ENCODE data around the gene TRAF5.

- TF ChIP-seq CTCF (IDR thresholded peaks at IDR 0.05) (no peak), ZFX (IDR thresholded peaks at IDR 0.05; ENCODE audit: borderline replicate concordance) (no peak)
Measured at GRCh38 chr1:211329764-211330201, 3.1 kb downstream of the TRAF5 start.
